Osteocyte (in vitro differentiated cells): ENCODE data around the gene ULBP1. TPM values are rescaled to one million over a fixed set of nuclear protein-coding genes. Genes with fewer than 3 reads are reported as not detected.

Source experiments
- DNase-seq: peaks from one replicate; pipeline ENCODE4 v3.0.0; 2021; ENCODE audit warnings: mixed read lengths; ENCODE audit not compliant: unreplicated experiment; ENCODE audit errors: extremely low spot score
- H3K27ac Mint-ChIP-seq: one replicate; pipeline ENCODE4 v1.8.0; 2021; ENCODE audit warnings: mild to moderate bottlenecking, mixed read lengths; ENCODE audit not compliant: unreplicated experiment
- H3K27me3 Mint-ChIP-seq: one replicate; pipeline ENCODE4 v1.8.0; 2021; ENCODE audit warnings: mixed read lengths; ENCODE audit not compliant: unreplicated experiment
- H3K36me3 Mint-ChIP-seq: one replicate; pipeline ENCODE4 v1.8.0; 2021; ENCODE audit warnings: mixed read lengths; ENCODE audit not compliant: unreplicated experiment
- H3K4me1 Mint-ChIP-seq: one replicate; pipeline ENCODE4 v1.8.0; 2021; ENCODE audit warnings: mixed read lengths; ENCODE audit not compliant: unreplicated experiment
- H3K4me3 Mint-ChIP-seq: one replicate; pipeline ENCODE4 v1.8.0; 2021; ENCODE audit warnings: mild to moderate bottlenecking, moderate library complexity, mixed read lengths; ENCODE audit not compliant: unreplicated experiment
- H3K9me3 Mint-ChIP-seq: one replicate; pipeline ENCODE4 v1.8.0; 2021; ENCODE audit warnings: mixed read lengths; ENCODE audit not compliant: unreplicated experiment
- CTCF ChIP-seq: fragments of 200-600 bp; sonication (generic); IDR thresholded peaks from 2 replicates; pipeline ENCODE4 v1.5.0; 2021; ENCODE audit warnings: antibody characterized with exemption, mild to moderate bottlenecking, moderate library complexity
- total RNA-seq: library from RNA; stranded (reverse); gene quantifications from 2 replicates; pipeline ENCODE4 v1.2.1, GENCODE V29; 2021

ULBP1 gene
- total RNA-seq, 1 donor from 2014 or later = 11.5 TPM

DNA sequence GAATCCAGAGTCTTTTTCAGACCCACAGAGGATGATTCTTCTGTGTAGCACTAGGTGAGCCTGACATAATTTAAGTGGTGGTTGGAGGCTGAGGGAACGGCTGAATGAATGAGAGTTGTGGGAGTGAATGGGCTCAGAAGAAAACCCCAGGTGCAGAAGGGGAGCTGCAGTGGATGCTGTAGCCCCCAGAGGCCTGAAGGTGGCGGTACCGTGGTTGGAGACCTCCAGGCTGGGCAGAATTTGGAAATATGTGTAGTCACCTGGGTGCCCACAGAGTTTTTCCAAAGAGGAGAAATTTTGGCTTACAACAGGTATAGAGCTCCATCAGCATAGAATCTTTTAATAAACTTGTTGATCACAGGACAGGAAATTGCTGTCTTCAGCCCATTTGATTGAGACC lies 34.3 kb upstream of the ULBP1 start:
- TF ChIP-seq CTCF = peak; percentile 48
- H3K27ac Mint-ChIP-seq = no peak overlapping the region
- no peak overlapping the region for H3K4me3 Mint-ChIP-seq
- DNase-seq = no peak
- H3K36me3 Mint-ChIP-seq = peaks cover 2% of the 10 kb centered on the region
- H3K27me3 Mint-ChIP-seq = peaks cover 67% of the 10 kb centered on the region
- no peaks in the 10 kb centered on the region for H3K9me3 Mint-ChIP-seq
- H3K4me1 Mint-ChIP-seq = peaks cover 9% of the 10 kb centered on the region

GRCh38 chr6:149931501-149931900 lies 32.2 kb upstream of the ULBP1 start:
- no peaks in the 10 kb centered on the region for H3K9me3 Mint-ChIP-seq

DNA sequence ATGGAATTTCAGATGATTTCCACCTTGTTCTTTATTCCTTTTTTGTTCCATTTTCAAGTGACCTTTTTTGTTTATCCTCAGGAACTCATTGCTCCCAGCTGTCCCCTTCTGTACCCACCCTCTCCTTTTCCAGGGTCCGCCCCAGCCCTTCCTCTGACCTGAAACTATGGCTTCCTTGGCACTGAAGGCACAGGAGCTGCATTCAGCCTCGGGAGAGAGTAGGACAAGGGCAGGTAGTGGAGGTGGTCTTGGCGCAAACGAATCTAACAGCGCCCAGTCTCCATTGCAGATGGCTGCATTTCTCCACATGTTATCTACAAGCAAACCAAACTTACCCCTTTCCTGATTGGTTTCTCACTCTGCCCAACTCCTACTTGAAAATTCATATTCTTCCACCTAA lies 30.7 kb upstream of the ULBP1 start:
- no peak for TF ChIP-seq CTCF
- Mint-ChIP-seq H3K27me3 (peaks cover 92% of the 10 kb centered on the region), H3K27ac (no peak overlapping the region), H3K4me1 (peaks cover under 1% of the 10 kb centered on the region), H3K9me3 (no peaks in the 10 kb centered on the region), H3K4me3 (no peak overlapping the region), H3K36me3 (peaks cover 2% of the 10 kb centered on the region)
- peak; percentile 36 for DNase-seq

More at GRCh38 chr6:149931501-149931900, 32.2 kb upstream of the ULBP1 start:
- no peak for TF ChIP-seq CTCF
- Mint-ChIP-seq H3K36me3 (peaks cover 2% of the 10 kb centered on the region), H3K27ac (no peak overlapping the region), H3K4me1 (no peaks in the 10 kb centered on the region), H3K4me3 (no peak overlapping the region), H3K27me3 (peaks cover 86% of the 10 kb centered on the region)
- no peak for DNase-seq

- DNase-seq = peak; percentile 17
- Mint-ChIP-seq H3K27me3 (peaks cover 92% of the 10 kb centered on the region), H3K4me3 (no peak overlapping the region), H3K27ac (no peak overlapping the region), H3K4me1 (peaks cover 4% of the 10 kb centered on the region), H3K36me3 (peaks cover 2% of the 10 kb centered on the region), H3K9me3 (no peaks in the 10 kb centered on the region)
- no peak for TF ChIP-seq CTCF
Observed at GRCh38 chr6:149933461-149933860, 30.3 kb upstream of the ULBP1 start.

DNA sequence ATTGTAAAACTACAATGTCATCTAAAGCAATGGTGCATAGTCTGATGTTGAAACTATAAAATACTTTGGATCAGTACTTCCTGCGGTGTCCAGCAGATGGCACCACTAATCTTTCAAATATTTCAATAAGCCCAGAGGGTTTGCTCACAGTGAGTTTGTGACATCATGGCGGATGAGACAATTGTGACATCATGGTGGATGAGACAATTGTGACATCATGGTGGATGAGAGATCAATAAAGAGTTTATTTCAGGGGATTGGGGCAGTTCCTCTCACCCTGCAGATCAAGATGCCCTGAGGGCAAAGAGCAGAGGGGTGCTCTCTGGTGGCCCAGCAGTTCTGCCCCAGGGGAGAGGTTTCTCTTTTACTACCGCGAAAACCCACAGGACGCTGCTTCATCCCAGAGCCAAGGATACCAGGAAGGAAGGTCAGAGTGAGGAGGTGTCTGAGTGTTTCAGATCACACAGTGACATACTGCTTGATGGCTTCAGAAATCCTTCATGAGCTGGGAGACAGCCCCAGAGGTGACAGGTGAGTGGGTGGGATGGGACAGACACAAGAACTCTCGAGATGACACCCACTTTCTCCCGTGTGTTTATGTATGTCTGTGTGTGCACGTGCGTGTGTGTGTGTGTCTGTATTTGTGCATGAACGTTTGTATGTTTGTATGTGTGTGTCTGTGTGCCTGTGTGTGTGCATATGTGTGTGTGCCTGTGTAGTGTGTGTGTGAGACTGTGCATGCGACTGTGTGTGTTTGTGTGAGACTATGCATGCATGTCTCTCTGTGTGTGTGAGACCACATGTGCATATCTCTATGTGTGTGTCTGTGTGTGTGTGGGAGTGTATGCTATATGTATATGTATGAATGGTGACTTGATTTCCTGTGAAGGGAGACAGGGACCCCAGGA lies 29.2 kb upstream of the ULBP1 start:
- Mint-ChIP-seq H3K36me3 (peaks cover 2% of the 10 kb centered on the region), H3K27ac (no peak overlapping the region), H3K4me1 (peaks cover 13% of the 10 kb centered on the region), H3K4me3 (no peak overlapping the region), H3K9me3 (no peaks in the 10 kb centered on the region), H3K27me3 (peaks cover 90% of the 10 kb centered on the region)
- peak; percentile 84 for DNase-seq
- TF ChIP-seq CTCF = peak; percentile 82
